Thyroid gland (tissue), 4 donors: ENCODE data around the gene SLC66A1.

Experiments
- POLR2A ChIP-seq, 2 donors: fragments of 450-650 bp; IDR thresholded peaks; one replicate each; pipeline ENCODE4 v1.6.1; 2017; ENCODE audit warnings: antibody characterized with exemption in 2 of 2, mild to moderate bottlenecking in 2 of 2, moderate library complexity in 1 of 2
- TF ChIP-seq, protein P1 (sequence below), 6 experiments: fragments of 200-600 bp in 3 of 6; fragments of 450-650 bp in 3 of 6; sonication (generic) in 3 of 6; IDR thresholded peaks; one replicate each; pipeline ENCODE4 v1.5.1; 2016 to 2019; ENCODE audit warnings: antibody characterized with exemption in 6 of 6, mild to moderate bottlenecking in 2 of 6, inconsistent platforms in 1 of 6, moderate library complexity in 1 of 6

DNA sequence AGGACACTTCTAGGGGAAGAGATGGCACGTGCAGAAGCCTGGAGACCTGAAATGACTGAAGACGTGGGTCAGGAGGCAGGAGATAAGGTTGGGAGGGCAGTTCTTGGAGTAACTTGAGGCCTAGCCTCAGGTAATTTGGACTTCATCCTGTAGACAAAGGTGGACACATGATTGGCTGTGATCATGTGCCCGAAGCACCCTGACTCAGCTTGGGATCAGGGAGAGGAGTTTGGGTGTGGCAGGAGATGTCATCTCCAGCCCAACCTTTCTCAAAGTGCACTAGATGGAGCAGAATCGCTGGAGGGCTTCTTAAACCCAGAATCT is 1.5 kb downstream of the SLC66A1 start:
- no peak for TF ChIP-seq POLR2A (IDR thresholded peaks at IDR 0.05)
- TF ChIP-seq, protein P1, sequence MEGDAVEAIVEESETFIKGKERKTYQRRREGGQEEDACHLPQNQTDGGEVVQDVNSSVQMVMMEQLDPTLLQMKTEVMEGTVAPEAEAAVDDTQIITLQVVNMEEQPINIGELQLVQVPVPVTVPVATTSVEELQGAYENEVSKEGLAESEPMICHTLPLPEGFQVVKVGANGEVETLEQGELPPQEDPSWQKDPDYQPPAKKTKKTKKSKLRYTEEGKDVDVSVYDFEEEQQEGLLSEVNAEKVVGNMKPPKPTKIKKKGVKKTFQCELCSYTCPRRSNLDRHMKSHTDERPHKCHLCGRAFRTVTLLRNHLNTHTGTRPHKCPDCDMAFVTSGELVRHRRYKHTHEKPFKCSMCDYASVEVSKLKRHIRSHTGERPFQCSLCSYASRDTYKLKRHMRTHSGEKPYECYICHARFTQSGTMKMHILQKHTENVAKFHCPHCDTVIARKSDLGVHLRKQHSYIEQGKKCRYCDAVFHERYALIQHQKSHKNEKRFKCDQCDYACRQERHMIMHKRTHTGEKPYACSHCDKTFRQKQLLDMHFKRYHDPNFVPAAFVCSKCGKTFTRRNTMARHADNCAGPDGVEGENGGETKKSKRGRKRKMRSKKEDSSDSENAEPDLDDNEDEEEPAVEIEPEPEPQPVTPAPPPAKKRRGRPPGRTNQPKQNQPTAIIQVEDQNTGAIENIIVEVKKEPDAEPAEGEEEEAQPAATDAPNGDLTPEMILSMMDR (IDR thresholded peaks at IDR 0.05): no peak
